SU-DHL-6 (cell line): ENCODE data around the gene BCAS3.

Source experiments
- H2AFZ ChIP-seq: fragments of 200-600 bp; sonication (generic); 2 replicates; pipeline ENCODE4 v1.6.1; 2014; ENCODE audit warnings: low read depth, mild to moderate bottlenecking, moderate library complexity, mixed read lengths, antibody characterized with exemption, low read length; ENCODE audit not compliant: severe bottlenecking
- H3F3A ChIP-seq: fragments of 200-600 bp; shearing (Covaris generic); 2 replicates; pipeline ENCODE4 v1.6.0; 2016; ENCODE audit warnings: antibody characterized with exemption, mild to moderate bottlenecking; ENCODE audit not compliant: insufficient read depth
- H3K27ac ChIP-seq: fragments of 200-600 bp; sonication (generic); 2 replicates; pipeline ENCODE4 v1.5.1; 2016; ENCODE audit warnings: low read depth, mild to moderate bottlenecking, low read length, moderate library complexity, mixed read lengths
- H3K27me3 ChIP-seq: fragments of 200-600 bp; sonication (generic), shearing (Covaris generic); 2 replicates; pipeline ENCODE4 v1.6.0; 2014; ENCODE audit warnings: mild to moderate bottlenecking, low read length
- H3K36me3 ChIP-seq: fragments of 200-600 bp; sonication (generic); 2 replicates; pipeline ENCODE4 v1.6.1; 2014; ENCODE audit warnings: mild to moderate bottlenecking, low read length, mixed read lengths
- H3K4me2 ChIP-seq: fragments of 300-600, 200-600 bp; shearing (Covaris generic), sonication (generic); 2 replicates; pipeline ENCODE4 v1.6.0; 2014; ENCODE audit warnings: low read length, low read depth, mild to moderate bottlenecking; ENCODE audit not compliant: poor library complexity, severe bottlenecking
- H3K4me3 ChIP-seq: fragments of 200-600 bp; sonication (generic); 2 replicates; pipeline ENCODE4 v1.5.1; 2014; ENCODE audit warnings: antibody characterized with exemption, low read length, mild to moderate bottlenecking, mixed read lengths; ENCODE audit not compliant: insufficient read depth, poor library complexity, severe bottlenecking
- H3K79me2 ChIP-seq: fragments of 200-600 bp; sonication (generic); 2 replicates; pipeline ENCODE4 v1.6.1; 2014; ENCODE audit warnings: mild to moderate bottlenecking, low read length, moderate library complexity; ENCODE audit not compliant: insufficient read depth
- H3K9ac ChIP-seq: fragments of 200-600 bp; sonication (generic); 2 replicates; pipeline ENCODE4 v1.7.0; 2014; ENCODE audit warnings: mild to moderate bottlenecking, low read length
- H3K9me2 ChIP-seq: fragments of 200-600 bp; sonication (generic); replicated peaks from 2 replicates; pipeline ENCODE4 v1.6.1; 2014; ENCODE audit warnings: low read length; ENCODE audit not compliant: insufficient read depth
- H3K9me3 ChIP-seq: fragments of 200-600 bp; sonication (generic); 2 replicates; pipeline ENCODE4 v1.6.1; 2014; ENCODE audit warnings: low read length, mixed read lengths; ENCODE audit not compliant: insufficient read depth
- H4K20me1 ChIP-seq: fragments of 200-600 bp; sonication (generic); 2 replicates; pipeline ENCODE4 v1.6.1; 2014; ENCODE audit warnings: low read depth, mild to moderate bottlenecking, antibody characterized with exemption, low read length, moderate library complexity, mixed read lengths
- EZH2phosphoT487 ChIP-seq: fragments of 200-600 bp; sonication (generic), shearing (Covaris generic); conservative IDR thresholded peaks from 2 replicates; pipeline ENCODE4 v1.6.1; 2018; ENCODE audit warnings: mild to moderate bottlenecking, antibody characterized with exemption, low read length, moderate library complexity, mixed read lengths
- TF ChIP-seq, protein P1 (sequence below): fragments of 200-600 bp; sonication (generic); IDR thresholded peaks from one replicate; pipeline ENCODE4 v1.5.1; 2017; ENCODE audit warnings: antibody characterized with exemption, mild to moderate bottlenecking, low read length, moderate library complexity; ENCODE audit not compliant: insufficient read depth, poor library complexity, severe bottlenecking

BCAS3 gene

DNA sequence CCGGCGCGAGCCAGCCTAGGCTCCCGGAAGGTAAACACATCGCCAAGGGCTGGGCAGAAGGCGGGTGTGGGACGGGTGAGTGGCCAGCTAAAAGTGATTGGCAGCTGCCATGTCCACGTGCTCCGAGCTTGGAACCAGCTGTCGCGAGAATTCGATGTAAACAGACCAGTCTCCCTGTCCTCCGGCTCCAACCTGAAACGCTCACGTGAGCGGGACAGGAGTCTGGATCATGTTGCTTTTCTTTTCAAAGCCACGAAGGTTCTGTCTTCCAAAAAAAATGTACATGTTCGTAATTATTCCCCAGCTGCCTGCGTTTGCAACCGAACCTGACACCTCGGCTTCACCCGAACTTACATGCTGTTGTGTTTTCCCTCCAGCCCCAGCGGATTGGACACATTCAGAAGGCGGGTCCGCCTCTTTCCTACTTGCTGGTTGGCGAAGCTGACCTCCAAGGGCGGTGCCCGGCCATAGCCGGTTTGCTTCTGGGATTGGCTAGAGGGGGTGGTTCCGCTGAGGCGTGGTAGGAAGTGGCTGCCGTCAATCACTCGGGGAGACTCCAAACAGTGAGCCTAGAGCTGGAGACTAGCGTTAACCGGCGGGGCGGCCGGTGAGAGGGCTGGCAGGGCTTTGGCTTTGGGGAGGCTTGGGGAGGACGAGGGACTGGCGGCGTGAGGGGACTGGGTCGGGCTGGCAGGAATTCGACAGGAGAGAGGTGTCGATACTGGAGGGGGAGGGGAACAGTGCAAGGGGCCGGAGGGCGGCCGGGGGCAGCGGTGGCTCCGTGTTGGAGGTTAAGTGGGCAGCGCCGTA, at the start of gene BCAS3:
BCAS3 (plus strand) TSS at position 544 of the 810 bp plus-strand sequence.
- Histone ChIP-seq H3K9me2 (no peaks in the 10 kb centered on the region), H2AFZ (peak within 1 kb of the TSS; percentile 66), H3K27me3 (no peaks in the 10 kb centered on the region), H3K27ac (no peak within 1 kb of the TSS), H3K4me2 (peak within 1 kb of the TSS; percentile 79), H3F3A (no peaks in the 10 kb centered on the region), H3K9ac (peak within 1 kb of the TSS; percentile 77), H3K36me3 (no peaks in the 10 kb centered on the region), H3K4me3 (peak within 1 kb of the TSS; percentile 73), H4K20me1 (no peaks in the 10 kb centered on the region), H3K79me2 (no peaks in the 10 kb centered on the region), H3K9me3 (0 out of 2 replicates have a peak, but pooled peaks cover 4% of the 10 kb centered on the region)
- TF ChIP-seq, protein P1, sequence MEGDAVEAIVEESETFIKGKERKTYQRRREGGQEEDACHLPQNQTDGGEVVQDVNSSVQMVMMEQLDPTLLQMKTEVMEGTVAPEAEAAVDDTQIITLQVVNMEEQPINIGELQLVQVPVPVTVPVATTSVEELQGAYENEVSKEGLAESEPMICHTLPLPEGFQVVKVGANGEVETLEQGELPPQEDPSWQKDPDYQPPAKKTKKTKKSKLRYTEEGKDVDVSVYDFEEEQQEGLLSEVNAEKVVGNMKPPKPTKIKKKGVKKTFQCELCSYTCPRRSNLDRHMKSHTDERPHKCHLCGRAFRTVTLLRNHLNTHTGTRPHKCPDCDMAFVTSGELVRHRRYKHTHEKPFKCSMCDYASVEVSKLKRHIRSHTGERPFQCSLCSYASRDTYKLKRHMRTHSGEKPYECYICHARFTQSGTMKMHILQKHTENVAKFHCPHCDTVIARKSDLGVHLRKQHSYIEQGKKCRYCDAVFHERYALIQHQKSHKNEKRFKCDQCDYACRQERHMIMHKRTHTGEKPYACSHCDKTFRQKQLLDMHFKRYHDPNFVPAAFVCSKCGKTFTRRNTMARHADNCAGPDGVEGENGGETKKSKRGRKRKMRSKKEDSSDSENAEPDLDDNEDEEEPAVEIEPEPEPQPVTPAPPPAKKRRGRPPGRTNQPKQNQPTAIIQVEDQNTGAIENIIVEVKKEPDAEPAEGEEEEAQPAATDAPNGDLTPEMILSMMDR: no peak
- no peak for TF ChIP-seq EZH2phosphoT487

DNA sequence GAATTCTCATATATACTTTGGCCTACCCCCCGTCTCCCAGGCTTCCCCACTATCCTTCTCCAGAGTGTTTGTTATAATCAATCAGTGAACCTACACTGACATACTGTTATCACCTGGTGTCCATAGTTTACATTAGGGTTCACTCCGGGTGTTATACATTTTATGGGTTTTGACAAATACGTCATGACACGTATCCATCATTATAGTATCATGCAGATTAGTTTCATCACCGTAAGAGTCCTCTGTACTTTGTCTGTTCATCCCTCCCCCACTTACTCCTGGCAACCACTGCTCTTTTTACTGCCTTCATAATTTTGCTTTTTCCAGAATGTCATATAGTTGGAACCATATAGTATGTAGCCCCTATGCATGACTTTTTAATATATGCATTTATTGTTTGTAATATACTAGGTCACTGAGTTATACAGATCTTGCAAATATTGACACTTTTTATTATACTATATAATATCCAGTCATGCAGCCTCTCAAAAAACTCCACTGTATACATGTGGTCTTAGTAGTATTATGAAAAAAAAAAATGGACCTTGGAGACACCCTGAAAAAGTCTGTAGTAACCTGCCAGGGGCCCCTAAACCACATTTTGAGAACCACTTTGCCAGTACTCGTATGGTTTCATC, 49.3 kb upstream of the BCAS3 start:
- Histone ChIP-seq H4K20me1 (no peaks in the 10 kb centered on the region; the same call in 1 of the 2 replicates), H3K27ac (no peak overlapping the region), H3K4me3 (no peak overlapping the region), H3K79me2 (peaks cover 23% of the 10 kb centered on the region), H3K9me2 (no peaks in the 10 kb centered on the region), H3F3A (0 out of 2 replicates have a peak, but pooled peaks cover 3% of the 10 kb centered on the region), H3K9ac (no peak overlapping the region), H2AFZ (no peak overlapping the region), H3K9me3 (no peaks in the 10 kb centered on the region), H3K27me3 (no peaks in the 10 kb centered on the region), H3K4me2 (no peak overlapping the region), H3K36me3 (peaks cover 5% of the 10 kb centered on the region; the same call in 1 of the 2 replicates)
- TF ChIP-seq, protein P1: no peak
- TF ChIP-seq EZH2phosphoT487: no peak

DNA sequence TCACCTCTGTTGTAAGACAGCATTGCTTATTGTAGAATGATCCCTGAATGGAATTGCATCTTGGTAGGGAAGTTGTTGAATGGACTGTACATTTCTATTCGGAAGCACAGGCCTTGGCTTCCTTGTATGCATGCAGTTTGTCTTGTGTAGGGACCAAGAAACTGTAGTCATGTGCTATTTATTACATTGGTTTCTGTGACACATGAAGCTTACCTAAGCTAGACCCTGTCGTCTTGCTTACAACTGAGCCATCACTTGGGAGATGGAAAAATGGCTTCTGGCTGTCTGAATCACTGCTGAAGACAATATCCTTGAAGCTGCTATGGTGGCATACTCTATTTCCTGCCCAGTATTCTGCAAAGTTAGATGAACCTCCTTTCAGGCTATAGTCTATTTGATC, 48.5 kb upstream of the BCAS3 start:
- Histone ChIP-seq H3K9ac (no peak overlapping the region), H3K27ac (no peak overlapping the region), H3K79me2 (peaks cover 18% of the 10 kb centered on the region; the same call in 1 of the 2 replicates), H3K4me3 (no peak overlapping the region), H2AFZ (no peak overlapping the region), H3K36me3 (peaks cover 5% of the 10 kb centered on the region; the same call in 1 of the 2 replicates), H3K27me3 (no peaks in the 10 kb centered on the region), H3K4me2 (no peak overlapping the region), H4K20me1 (no peaks in the 10 kb centered on the region), H3K9me2 (no peaks in the 10 kb centered on the region), H3K9me3 (no peaks in the 10 kb centered on the region), H3F3A (0 out of 2 replicates have a peak, but pooled peaks cover 5% of the 10 kb centered on the region)
- TF ChIP-seq, protein P1: no peak
- no peak for TF ChIP-seq EZH2phosphoT487
